ENCODE results near the gene PHRF1. TPM values are rescaled to one million over a fixed set of nuclear protein-coding genes. Genes with fewer than 3 reads are reported as not detected.
A peak's percentile ranks its signal among the peaks of the same experiment; 100 is the strongest.

PHRF1 gene, protein sequence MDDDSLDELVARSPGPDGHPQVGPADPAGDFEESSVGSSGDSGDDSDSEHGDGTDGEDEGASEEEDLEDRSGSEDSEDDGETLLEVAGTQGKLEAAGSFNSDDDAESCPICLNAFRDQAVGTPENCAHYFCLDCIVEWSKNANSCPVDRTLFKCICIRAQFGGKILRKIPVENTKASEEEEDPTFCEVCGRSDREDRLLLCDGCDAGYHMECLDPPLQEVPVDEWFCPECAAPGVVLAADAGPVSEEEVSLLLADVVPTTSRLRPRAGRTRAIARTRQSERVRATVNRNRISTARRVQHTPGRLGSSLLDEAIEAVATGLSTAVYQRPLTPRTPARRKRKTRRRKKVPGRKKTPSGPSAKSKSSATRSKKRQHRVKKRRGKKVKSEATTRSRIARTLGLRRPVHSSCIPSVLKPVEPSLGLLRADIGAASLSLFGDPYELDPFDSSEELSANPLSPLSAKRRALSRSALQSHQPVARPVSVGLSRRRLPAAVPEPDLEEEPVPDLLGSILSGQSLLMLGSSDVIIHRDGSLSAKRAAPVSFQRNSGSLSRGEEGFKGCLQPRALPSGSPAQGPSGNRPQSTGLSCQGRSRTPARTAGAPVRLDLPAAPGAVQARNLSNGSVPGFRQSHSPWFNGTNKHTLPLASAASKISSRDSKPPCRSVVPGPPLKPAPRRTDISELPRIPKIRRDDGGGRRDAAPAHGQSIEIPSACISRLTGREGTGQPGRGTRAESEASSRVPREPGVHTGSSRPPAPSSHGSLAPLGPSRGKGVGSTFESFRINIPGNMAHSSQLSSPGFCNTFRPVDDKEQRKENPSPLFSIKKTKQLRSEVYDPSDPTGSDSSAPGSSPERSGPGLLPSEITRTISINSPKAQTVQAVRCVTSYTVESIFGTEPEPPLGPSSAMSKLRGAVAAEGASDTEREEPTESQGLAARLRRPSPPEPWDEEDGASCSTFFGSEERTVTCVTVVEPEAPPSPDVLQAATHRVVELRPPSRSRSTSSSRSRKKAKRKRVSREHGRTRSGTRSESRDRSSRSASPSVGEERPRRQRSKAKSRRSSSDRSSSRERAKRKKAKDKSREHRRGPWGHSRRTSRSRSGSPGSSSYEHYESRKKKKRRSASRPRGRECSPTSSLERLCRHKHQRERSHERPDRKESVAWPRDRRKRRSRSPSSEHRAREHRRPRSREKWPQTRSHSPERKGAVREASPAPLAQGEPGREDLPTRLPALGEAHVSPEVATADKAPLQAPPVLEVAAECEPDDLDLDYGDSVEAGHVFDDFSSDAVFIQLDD (N-terminal part only)
- total RNA-seq, result 10 to 100 TPM in 3 of 4 donors, 1 to 10 TPM in 1; 5.0 to 45.8 (median 24.1) TPM

DNA sequence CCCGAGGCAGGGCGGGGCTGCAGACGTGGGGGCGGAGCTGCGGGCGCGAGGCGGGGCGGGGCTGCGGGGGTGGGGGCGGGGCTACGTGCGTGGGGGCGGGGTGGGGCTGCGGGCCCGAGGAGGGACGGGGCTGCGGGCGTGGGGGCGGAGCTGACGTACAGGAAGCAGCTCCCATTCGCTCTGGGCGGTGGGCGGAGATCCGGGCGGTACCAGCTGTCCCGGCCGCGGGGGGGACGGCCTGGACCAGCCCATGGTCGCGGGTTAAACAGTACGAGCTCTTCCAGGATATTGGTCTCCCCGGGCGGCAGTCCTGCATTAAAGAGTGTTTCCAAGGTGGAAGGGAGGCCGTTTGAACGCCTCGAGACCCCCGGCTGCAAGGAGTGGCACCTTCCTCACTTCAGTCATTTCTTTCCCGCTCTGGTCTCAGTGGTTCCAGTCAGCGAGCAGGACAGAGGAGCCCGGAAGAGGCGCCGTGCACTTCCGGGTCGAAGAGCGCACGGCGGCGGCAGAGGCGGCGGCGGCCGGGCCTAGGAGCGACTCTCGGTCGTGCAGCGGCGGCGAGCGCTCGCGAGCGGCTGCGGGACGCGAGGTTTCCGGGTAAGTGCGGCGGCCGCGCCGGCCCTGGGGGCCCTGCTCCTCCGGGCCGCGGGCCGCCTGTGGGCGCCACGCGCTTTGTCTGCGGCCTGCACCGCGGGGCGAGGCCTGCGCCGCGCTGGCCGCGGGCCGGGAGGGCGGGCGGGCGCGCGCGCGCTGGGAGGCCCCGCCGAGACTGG is at the start of gene PHRF1:
TSS of gene PHRF1 (plus strand) at position 475 of the 773 bp plus-strand sequence. CDS start 5,043 bp downstream, outside the sequence.
- H3K4me1 ChIP-seq, result peaks cover 13 to 27% of the 10 kb centered on the region in 2 donors
- intact Hi-C loops (cut with DNase I; ENCODE audit: low total_unique reads), result no loop called here

DNA sequence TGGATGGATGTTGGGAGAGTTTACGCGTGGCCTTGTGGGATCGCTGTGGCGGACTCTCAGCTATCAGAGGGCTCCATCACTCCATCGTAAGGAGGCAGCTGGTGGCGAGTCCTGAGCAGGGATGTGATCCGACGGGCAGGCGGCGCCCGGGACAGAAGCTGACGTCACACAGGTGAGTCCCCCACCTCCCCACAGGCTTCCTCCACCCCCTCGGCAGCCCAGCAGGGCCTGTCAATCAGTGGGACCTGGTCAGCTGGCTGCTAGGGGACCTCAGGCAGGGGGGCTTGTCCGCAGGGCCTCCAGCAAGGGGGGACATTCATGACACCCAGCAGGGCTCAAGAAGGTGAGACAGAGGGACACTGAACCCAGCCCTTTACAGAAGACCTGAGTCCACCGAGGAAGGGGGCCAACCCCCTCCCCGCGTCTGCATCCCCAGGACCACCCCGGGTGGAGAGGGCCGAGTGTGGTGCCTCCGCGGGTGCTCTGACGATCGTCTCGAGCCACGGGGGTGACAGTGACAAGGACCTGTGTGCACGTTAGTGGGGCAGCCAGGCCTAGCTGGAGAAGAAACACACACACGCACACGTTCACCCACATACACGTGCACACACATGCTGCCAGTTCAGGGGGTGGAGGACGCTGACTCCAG is 48.0 kb upstream of the PHRF1 start:
- Histone ChIP-seq H3K27me3 (no peaks in the 10 kb centered on the region), H3K4me1 (no peaks in the 10 kb centered on the region), H3K9me3 (no peaks in the 10 kb centered on the region), H3K27ac (no peak overlapping the region), H3K36me3 (no peaks in the 10 kb centered on the region), H3K4me3 (no peak overlapping the region)
- TF ChIP-seq POLR2A (IDR thresholded peaks at IDR 0.05), result no peak
- TF ChIP-seq, protein P1, sequence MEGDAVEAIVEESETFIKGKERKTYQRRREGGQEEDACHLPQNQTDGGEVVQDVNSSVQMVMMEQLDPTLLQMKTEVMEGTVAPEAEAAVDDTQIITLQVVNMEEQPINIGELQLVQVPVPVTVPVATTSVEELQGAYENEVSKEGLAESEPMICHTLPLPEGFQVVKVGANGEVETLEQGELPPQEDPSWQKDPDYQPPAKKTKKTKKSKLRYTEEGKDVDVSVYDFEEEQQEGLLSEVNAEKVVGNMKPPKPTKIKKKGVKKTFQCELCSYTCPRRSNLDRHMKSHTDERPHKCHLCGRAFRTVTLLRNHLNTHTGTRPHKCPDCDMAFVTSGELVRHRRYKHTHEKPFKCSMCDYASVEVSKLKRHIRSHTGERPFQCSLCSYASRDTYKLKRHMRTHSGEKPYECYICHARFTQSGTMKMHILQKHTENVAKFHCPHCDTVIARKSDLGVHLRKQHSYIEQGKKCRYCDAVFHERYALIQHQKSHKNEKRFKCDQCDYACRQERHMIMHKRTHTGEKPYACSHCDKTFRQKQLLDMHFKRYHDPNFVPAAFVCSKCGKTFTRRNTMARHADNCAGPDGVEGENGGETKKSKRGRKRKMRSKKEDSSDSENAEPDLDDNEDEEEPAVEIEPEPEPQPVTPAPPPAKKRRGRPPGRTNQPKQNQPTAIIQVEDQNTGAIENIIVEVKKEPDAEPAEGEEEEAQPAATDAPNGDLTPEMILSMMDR (IDR thresholded peaks at IDR 0.05), result no peak
- intact Hi-C loops (cut with DNase I; ENCODE audit: low total_unique reads), result no loop called here
- DNase-seq, result peak in 1 of 2 donors; percentile 15

More for the DNA sequence above, at the start of gene PHRF1:
- Histone ChIP-seq H3K9me3 (no peaks in the 10 kb centered on the region), H3K27ac (peak within 1 kb of the TSS; percentile 88 to 90), H3K4me3 (peak within 1 kb of the TSS; percentile 58 to 96), H3K36me3 (no peaks in the 10 kb centered on the region), H3K27me3 (no peaks in the 10 kb centered on the region)
- TF ChIP-seq, protein P1 (IDR thresholded peaks at IDR 0.05), result peak in 2 of 4 experiments; percentile 29 to 30
- TF ChIP-seq POLR2A (IDR thresholded peaks at IDR 0.05), result peak in 1 of 2 donors; percentile 68
- peak; percentile 92 to 97 for DNase-seq

DNA sequence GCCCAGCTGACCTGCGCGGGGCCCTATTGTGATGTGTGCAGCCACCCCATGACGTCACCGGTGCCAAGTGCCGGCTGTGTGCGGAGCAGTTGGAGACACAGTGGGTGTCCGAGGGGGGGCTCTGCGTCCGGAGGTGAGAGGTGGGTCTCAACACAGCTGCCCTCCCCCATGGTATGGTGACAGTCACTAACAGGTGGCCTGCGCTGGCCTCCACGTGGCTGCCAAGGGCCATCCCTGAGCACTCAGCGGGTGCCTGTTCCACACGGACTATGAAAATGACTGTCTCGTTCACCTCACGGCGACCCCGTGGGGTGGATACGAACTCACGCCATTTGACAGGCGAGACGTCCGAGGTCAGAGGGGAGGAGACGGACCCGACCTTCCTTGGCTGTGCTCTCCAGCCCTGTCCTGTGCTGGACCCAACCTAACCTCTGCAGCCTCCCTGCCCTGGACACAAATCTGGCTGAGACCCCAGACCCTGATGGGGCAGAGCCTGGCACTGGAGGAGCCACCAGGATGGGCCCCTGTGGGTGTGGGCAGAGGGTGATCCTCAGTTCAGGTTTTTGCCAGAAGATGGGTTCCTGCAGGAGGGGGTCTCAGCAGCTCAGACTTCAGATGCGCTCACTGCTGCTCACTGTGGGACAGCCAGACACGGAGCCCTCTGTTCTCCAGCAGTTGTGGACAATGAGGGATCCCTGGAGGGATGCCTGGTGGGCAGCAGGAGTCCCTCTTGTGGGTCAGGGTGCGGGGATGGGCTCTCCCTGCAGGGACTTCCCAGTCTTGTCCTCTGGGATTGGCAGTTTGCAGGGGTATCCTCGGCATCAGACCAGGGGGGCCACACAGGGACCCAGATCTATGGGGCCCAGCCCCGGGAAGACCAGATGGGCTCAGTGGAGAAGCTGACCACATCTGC is 47.2 kb upstream of the PHRF1 start:
- TF ChIP-seq POLR2A (IDR thresholded peaks at IDR 0.05), result no peak
- TF ChIP-seq, protein P1 (IDR thresholded peaks at IDR 0.05), result no peak
- intact Hi-C loops (cut with DNase I; ENCODE audit: low total_unique reads), result no loop called here
- DNase-seq, result no peak

More for the DNA sequence above, 47.2 kb upstream of the PHRF1 start:
- H3K4me3 ChIP-seq, result no peak overlapping the region
- H3K27ac ChIP-seq, result no peak overlapping the region
- H3K36me3 ChIP-seq, result no peaks in the 10 kb centered on the region
- H3K27me3 ChIP-seq, result no peaks in the 10 kb centered on the region
- H3K9me3 ChIP-seq, result no peaks in the 10 kb centered on the region
- H3K4me1 ChIP-seq, result peaks cover 0 to 3% of the 10 kb centered on the region in 2 donors
